ENCODE results near the gene LRRC28. TPM values are rescaled to one million over a fixed set of nuclear protein-coding genes. Genes with fewer than 3 reads are reported as not detected.

Gene LRRC28
- total RNA-seq, 1 experiment from 2014 or later = 39.3 TPM

DNA sequence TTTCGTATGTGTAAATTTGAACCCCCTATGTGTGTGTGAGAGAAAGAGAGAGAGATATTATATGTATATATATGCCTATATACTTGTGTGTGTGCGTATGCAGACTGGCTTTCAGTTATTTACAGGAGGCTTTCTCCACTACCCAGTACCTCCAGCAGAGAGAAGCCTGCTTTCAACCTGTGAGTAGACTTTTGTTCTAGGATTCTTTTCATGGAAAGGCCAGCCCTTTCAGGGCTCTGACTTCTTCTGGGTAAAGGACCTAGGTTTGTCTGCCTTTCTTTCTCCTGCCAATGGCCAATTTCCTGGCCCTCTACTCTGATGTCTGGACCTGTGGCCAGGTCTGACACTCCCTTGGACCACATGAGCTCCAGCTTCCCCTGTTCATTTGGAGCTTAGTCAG, 23.8 kb downstream of the LRRC28 start:
- in situ Hi-C loops (cut with HindIII; ENCODE audit: low pct_unique_long_range_greater_than_20kb, low sequenced_read_pairs) (no loop called here), intact Hi-C loops (cut with micrococcal nuclease; ENCODE audit: unreplicated experiment) (no loop called here)
- ATAC-seq = no peak
- DNase-seq (ENCODE audit: low read depth, low spot score) = no peak
- CTCF ChIA-PET = interaction anchor here (3.2 kb wide), 1 partner anchor 429 kb away, joined by 27 read pairs; no protein-coding TSS in a partner anchor
- Histone ChIP-seq H3K27ac (ENCODE audit: low read length) (no peak overlapping the region), H3K36me3 (ENCODE audit: control insufficient read depth, insufficient read depth, low read length) (no peaks in the 10 kb centered on the region), H3K27me3 (ENCODE audit: control insufficient read depth, insufficient read depth, low read length) (no peaks in the 10 kb centered on the region), H3K4me1 (ENCODE audit: control insufficient read depth, insufficient read depth, low read length) (no peaks in the 10 kb centered on the region), H3K9me3 (ENCODE audit: control insufficient read depth, insufficient read depth, low read depth, low read length) (no peaks in the 10 kb centered on the region), H3K4me3 (ENCODE audit: low read depth in 2 of 2, low read length in 2 of 2) (no peak overlapping the region)
- no TSS peak for BruUV-seq (replicated peaks)
- POLR2A ChIA-PET = no interaction called here
- TF ChIP-seq TCF7L2 (IDR thresholded peaks at IDR 0.05; ENCODE audit: low read depth, low read length) = no peak
- TF ChIP-seq, protein P1, sequence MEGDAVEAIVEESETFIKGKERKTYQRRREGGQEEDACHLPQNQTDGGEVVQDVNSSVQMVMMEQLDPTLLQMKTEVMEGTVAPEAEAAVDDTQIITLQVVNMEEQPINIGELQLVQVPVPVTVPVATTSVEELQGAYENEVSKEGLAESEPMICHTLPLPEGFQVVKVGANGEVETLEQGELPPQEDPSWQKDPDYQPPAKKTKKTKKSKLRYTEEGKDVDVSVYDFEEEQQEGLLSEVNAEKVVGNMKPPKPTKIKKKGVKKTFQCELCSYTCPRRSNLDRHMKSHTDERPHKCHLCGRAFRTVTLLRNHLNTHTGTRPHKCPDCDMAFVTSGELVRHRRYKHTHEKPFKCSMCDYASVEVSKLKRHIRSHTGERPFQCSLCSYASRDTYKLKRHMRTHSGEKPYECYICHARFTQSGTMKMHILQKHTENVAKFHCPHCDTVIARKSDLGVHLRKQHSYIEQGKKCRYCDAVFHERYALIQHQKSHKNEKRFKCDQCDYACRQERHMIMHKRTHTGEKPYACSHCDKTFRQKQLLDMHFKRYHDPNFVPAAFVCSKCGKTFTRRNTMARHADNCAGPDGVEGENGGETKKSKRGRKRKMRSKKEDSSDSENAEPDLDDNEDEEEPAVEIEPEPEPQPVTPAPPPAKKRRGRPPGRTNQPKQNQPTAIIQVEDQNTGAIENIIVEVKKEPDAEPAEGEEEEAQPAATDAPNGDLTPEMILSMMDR (IDR thresholded peaks at IDR 0.05) = no peak
- TF ChIP-seq, protein P2, sequence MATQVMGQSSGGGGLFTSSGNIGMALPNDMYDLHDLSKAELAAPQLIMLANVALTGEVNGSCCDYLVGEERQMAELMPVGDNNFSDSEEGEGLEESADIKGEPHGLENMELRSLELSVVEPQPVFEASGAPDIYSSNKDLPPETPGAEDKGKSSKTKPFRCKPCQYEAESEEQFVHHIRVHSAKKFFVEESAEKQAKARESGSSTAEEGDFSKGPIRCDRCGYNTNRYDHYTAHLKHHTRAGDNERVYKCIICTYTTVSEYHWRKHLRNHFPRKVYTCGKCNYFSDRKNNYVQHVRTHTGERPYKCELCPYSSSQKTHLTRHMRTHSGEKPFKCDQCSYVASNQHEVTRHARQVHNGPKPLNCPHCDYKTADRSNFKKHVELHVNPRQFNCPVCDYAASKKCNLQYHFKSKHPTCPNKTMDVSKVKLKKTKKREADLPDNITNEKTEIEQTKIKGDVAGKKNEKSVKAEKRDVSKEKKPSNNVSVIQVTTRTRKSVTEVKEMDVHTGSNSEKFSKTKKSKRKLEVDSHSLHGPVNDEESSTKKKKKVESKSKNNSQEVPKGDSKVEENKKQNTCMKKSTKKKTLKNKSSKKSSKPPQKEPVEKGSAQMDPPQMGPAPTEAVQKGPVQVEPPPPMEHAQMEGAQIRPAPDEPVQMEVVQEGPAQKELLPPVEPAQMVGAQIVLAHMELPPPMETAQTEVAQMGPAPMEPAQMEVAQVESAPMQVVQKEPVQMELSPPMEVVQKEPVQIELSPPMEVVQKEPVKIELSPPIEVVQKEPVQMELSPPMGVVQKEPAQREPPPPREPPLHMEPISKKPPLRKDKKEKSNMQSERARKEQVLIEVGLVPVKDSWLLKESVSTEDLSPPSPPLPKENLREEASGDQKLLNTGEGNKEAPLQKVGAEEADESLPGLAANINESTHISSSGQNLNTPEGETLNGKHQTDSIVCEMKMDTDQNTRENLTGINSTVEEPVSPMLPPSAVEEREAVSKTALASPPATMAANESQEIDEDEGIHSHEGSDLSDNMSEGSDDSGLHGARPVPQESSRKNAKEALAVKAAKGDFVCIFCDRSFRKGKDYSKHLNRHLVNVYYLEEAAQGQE (IDR thresholded peaks at IDR 0.05; ENCODE audit: insufficient read depth in 1 of 2, low read depth in 2 of 2, low read length in 1 of 2) = no peak
- TF ChIP-seq SIN3A (IDR thresholded peaks at IDR 0.05; ENCODE audit: borderline replicate concordance, insufficient read depth, low read depth, low read length) = no peak
- TF ChIP-seq POLR2AphosphoS5 (IDR thresholded peaks at IDR 0.05; ENCODE audit: low read depth, low read length) = no peak

- CTCF ChIA-PET = no interaction called here
- Histone ChIP-seq H3K4me1 (ENCODE audit: control insufficient read depth, insufficient read depth, low read length) (no peaks in the 10 kb centered on the region), H3K9me3 (ENCODE audit: control insufficient read depth, insufficient read depth, low read depth, low read length) (no peaks in the 10 kb centered on the region), H3K4me3 (ENCODE audit: low read depth in 2 of 2, low read length in 2 of 2) (no peak overlapping the region), H3K27ac (ENCODE audit: low read length) (no peak overlapping the region), H3K27me3 (ENCODE audit: control insufficient read depth, insufficient read depth, low read length) (no peaks in the 10 kb centered on the region), H3K36me3 (ENCODE audit: control insufficient read depth, insufficient read depth, low read length) (no peaks in the 10 kb centered on the region)
- in situ Hi-C loops (cut with HindIII; ENCODE audit: low pct_unique_long_range_greater_than_20kb, low sequenced_read_pairs) (no loop called here), intact Hi-C loops (cut with micrococcal nuclease; ENCODE audit: unreplicated experiment) (no loop called here)
- TF ChIP-seq POLR2AphosphoS5 (IDR thresholded peaks at IDR 0.05; ENCODE audit: low read depth, low read length) = no peak
- TF ChIP-seq TCF7L2 (IDR thresholded peaks at IDR 0.05; ENCODE audit: low read depth, low read length) = no peak
- DNase-seq (ENCODE audit: low read depth, low spot score) (no peak), ATAC-seq (no peak)
- POLR2A ChIA-PET = no interaction called here
- no TSS peak for BruUV-seq (replicated peaks)
These were observed 24.3 kb downstream of the LRRC28 start for GRCh38 chr15:99275525-99276128.

- TF ChIP-seq TCF7L2 (IDR thresholded peaks at IDR 0.05; ENCODE audit: low read depth, low read length) = no peak
- no peak for TF ChIP-seq POLR2AphosphoS5 (IDR thresholded peaks at IDR 0.05; ENCODE audit: low read depth, low read length)
- no peak for TF ChIP-seq SIN3A (IDR thresholded peaks at IDR 0.05; ENCODE audit: borderline replicate concordance, insufficient read depth, low read depth, low read length)
- TF ChIP-seq, protein P2 (IDR thresholded peaks at IDR 0.05; ENCODE audit: insufficient read depth in 1 of 2, low read depth in 2 of 2, low read length in 1 of 2) = no peak
- TF ChIP-seq, protein P1 (IDR thresholded peaks at IDR 0.05) = no peak
- H3K4me3 ChIP-seq (ENCODE audit: low read depth in 2 of 2, low read length in 2 of 2) = no peak overlapping the region
- H3K36me3 ChIP-seq (ENCODE audit: control insufficient read depth, insufficient read depth, low read length) = no peaks in the 10 kb centered on the region
- intact Hi-C loops (cut with micrococcal nuclease; ENCODE audit: unreplicated experiment) (no loop called here), in situ Hi-C loops (cut with HindIII; ENCODE audit: low pct_unique_long_range_greater_than_20kb, low sequenced_read_pairs) (no loop called here)
- no peaks in the 10 kb centered on the region for H3K27me3 ChIP-seq (ENCODE audit: control insufficient read depth, insufficient read depth, low read length)
- no peaks in the 10 kb centered on the region for H3K9me3 ChIP-seq (ENCODE audit: control insufficient read depth, insufficient read depth, low read depth, low read length)
- H3K4me1 ChIP-seq (ENCODE audit: control insufficient read depth, insufficient read depth, low read length) = no peaks in the 10 kb centered on the region
- ChIA-PET CTCF (no interaction called here), POLR2A (interaction anchor here (0.6 kb wide), 1 partner anchor 491 kb away, joined by 5 read pairs; no protein-coding TSS in a partner anchor)
- DNase-seq (ENCODE audit: low read depth, low spot score) = no peak
- no TSS peak for BruUV-seq (replicated peaks)
- no peak for ATAC-seq
- no peak overlapping the region for H3K27ac ChIP-seq (ENCODE audit: low read length)
These were observed 28.0 kb downstream of the LRRC28 start for GRCh38 chr15:99279290-99279689.
